ENCODE measurements around the gene CDC42EP2. TPM values are rescaled to one million over a fixed set of nuclear protein-coding genes. Genes with fewer than 3 reads are reported as not detected.

CDC42EP2 gene
- total RNA-seq, 2 donors from 2014 or later: 0.73 to 2.0 TPM

GRCh38 chr11:65352783-65353182 is 38.1 kb downstream of the CDC42EP2 start:
- H3K27me3 Mint-ChIP-seq: no peaks in the 10 kb centered on the region
- no peak for ATAC-seq (replicated peaks)
- H3K4me3 Mint-ChIP-seq: no peak overlapping the region
- no peak overlapping the region for H3K27ac Mint-ChIP-seq
- H3K4me1 Mint-ChIP-seq: peaks cover 8% of the 10 kb centered on the region
- peaks cover 55% of the 10 kb centered on the region for H3K36me3 Mint-ChIP-seq (ENCODE audit: low read depth)
- no peaks in the 10 kb centered on the region for H3K9me3 Mint-ChIP-seq

DNA sequence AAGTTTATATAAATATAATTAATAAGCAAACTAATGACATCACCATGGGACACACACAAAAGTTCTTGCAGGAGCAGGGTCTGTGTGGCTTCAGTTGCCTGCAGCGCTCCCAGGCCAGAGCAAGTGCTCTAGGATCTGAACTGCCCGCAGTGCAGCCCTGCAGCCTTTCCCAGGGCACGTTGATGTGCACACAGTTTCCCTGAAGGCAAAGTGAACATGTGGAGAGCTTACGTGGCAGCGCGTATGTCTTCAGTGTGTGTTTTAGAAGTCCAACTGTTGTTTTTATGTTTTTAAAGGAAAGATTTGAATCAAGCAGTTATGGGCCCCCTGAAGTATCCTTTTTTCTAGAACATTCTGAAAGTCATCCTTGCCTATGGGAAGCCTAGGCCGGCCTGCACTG is 38.7 kb downstream of the CDC42EP2 start:
- Mint-ChIP-seq H3K27me3 (no peaks in the 10 kb centered on the region), H3K36me3 (ENCODE audit: low read depth) (peaks cover 49% of the 10 kb centered on the region), H3K4me3 (peak overlapping the region; percentile 85), H3K4me1 (peaks cover 8% of the 10 kb centered on the region), H3K9me3 (no peaks in the 10 kb centered on the region), H3K27ac (no peak overlapping the region)
- ATAC-seq (replicated peaks): no peak

DNA sequence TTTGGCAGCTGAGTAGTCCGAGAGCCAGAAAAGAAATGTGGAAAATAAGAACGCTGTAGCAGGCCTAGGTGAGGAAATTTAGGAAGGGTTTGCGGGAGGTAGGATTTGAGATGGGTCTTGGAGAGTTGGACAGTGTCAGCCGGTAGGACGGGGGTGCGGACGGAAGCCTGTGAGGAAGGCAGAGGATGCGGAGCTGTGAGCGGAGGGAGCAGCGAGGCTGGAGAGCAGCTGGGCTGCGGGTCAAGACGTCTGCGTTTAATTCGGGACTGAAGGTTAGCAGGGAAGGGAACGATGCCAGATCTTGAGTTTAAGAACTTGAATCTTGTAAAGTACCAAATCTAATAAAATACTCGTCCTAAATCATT is 39.2 kb downstream of the CDC42EP2 start:
- Mint-ChIP-seq H3K36me3 (ENCODE audit: low read depth) (peaks cover 44% of the 10 kb centered on the region), H3K4me3 (peak overlapping the region; percentile 85), H3K27me3 (no peaks in the 10 kb centered on the region), H3K27ac (no peak overlapping the region), H3K9me3 (no peaks in the 10 kb centered on the region), H3K4me1 (peaks cover 8% of the 10 kb centered on the region)
- no peak for ATAC-seq (replicated peaks)

DNA sequence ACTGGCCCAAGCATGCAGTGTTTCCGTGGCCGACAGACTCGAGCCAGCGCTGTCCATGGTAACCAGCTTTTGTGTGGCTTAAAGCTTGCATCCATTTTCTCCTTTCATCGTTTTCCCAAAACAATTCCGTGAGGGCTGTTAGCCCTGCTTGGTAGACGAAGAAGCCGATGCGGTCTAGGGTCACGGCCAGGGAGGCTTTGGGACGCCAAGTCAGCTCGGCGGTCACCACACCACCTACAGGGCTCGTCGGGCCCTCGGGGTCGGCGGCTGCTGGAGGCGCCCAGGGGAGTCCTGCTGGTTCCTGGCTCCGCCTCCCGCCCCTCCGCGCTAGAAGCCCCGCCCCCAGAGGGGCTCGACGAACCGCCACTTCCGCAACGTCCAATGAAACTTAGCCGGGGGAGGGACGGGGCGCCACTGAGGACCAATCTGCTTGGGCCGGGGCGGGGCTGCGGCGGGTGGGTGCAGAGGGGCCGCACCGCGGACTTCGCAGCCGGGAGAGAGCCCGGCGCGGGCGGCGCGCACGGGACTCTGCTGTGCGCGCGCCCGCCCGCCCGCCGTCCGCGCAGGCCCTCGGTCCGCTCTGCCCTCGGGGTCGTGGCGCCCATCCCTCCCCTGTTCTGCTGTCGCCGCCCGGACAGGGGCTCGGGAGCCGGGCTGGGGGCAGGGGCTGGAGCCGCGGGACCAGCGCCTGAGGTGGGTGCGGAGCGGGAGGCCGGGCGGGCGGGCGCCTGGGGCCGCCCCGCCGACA is 39.8 kb downstream of the CDC42EP2 start, which contains the start of gene TIGD3:
TIGD3 (plus strand) TSS at position 487 of the 748 bp plus-strand sequence. CDS start 1,058 bp downstream, outside the sequence.
- peak; percentile 98 for ATAC-seq (replicated peaks)
- Mint-ChIP-seq H3K27me3 (no peaks in the 10 kb centered on the region), H3K27ac (peak within 1 kb of the TSS; percentile 78), H3K9me3 (no peaks in the 10 kb centered on the region), H3K36me3 (ENCODE audit: low read depth) (peaks cover 38% of the 10 kb centered on the region), H3K4me3 (peak within 1 kb of the TSS; percentile 85), H3K4me1 (peaks cover 8% of the 10 kb centered on the region)

DNA sequence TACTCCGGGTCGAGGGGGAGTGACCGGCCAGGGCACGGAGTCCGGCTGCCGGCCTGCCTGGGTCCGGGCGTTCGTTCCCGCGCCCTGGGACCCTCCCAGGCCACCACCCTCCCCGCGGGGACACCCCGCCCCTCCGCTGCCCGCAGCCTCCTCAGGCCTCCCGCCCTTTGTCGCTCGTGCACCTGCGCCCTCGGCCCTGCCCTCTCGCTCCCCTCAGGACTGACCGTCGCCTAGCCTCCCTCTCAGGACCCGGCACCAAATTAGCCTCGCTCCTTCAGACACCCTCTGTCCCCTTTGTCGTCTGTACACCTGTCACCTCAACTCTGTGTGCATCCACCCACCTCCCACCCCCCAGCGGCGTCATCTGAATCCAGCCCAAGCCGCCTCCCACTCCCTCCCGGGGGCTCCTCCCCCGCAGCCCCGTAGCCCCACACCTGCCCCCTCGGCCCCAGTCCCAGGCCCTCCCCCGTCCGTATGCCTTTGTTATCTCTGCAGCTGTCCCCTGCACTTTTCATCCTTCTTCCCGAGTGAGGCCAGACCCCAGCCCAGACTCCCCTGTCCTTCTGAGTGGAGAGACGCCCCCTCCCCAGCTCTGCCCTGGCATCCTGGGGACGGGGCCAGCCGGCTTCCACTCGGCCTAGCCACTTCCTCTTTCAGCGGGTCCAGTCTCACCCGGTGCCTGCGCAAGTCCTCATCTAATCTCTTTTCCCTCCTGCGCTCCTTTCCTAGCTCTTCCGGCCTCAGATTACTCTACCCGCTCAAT is 40.5 kb downstream of the CDC42EP2 start:
- no peaks in the 10 kb centered on the region for H3K27me3 Mint-ChIP-seq
- peaks cover 30% of the 10 kb centered on the region for H3K36me3 Mint-ChIP-seq (ENCODE audit: low read depth)
- H3K9me3 Mint-ChIP-seq: no peaks in the 10 kb centered on the region
- peak overlapping the region; percentile 78 for H3K27ac Mint-ChIP-seq
- H3K4me3 Mint-ChIP-seq: peak overlapping the region; percentile 85
- peak; percentile 25 for ATAC-seq (replicated peaks)
- peaks cover 12% of the 10 kb centered on the region for H3K4me1 Mint-ChIP-seq

- Mint-ChIP-seq H3K4me3 (peak overlapping the region; percentile 85), H3K27ac (peak overlapping the region; percentile 78), H3K27me3 (no peaks in the 10 kb centered on the region), H3K9me3 (no peaks in the 10 kb centered on the region), H3K36me3 (ENCODE audit: low read depth) (peaks cover 23% of the 10 kb centered on the region), H3K4me1 (peaks cover 12% of the 10 kb centered on the region)
- no peak for ATAC-seq (replicated peaks)
Observed at GRCh38 chr11:65355776-65356393, 41.2 kb downstream of the CDC42EP2 start.

DNA sequence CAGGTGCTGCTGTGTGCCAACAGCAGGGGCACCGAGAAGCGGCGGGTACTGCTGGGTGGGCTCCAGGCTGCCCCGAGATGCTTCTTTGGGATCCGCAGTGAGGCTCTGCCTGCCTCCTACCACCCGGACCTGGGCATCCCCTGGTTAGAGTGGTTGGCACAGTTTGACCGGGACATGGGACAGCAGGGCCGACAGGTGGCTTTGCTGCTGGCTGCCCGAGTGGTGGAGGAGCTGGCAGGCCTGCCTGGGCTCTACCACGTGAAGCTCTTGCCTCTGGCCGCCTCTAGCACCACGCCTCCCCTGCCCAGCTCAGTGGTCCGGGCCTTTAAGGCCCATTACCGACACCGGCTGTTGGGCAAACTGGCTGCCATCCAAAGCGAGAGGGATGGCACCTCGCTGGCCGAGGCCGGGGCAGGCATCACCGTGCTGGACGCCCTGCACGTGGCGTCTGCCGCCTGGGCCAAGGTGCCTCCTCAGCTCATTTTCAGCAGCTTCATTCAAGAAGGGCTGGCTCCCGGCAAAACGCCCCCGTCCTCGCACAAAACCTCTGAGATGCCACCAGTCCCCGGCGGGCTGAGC is 41.8 kb downstream of the CDC42EP2 start:
- Mint-ChIP-seq H3K4me1 (peaks cover 12% of the 10 kb centered on the region), H3K9me3 (no peaks in the 10 kb centered on the region), H3K27ac (no peak overlapping the region), H3K4me3 (peak overlapping the region; percentile 85), H3K36me3 (ENCODE audit: low read depth) (peaks cover 18% of the 10 kb centered on the region), H3K27me3 (no peaks in the 10 kb centered on the region)
- ATAC-seq (replicated peaks): no peak

DNA sequence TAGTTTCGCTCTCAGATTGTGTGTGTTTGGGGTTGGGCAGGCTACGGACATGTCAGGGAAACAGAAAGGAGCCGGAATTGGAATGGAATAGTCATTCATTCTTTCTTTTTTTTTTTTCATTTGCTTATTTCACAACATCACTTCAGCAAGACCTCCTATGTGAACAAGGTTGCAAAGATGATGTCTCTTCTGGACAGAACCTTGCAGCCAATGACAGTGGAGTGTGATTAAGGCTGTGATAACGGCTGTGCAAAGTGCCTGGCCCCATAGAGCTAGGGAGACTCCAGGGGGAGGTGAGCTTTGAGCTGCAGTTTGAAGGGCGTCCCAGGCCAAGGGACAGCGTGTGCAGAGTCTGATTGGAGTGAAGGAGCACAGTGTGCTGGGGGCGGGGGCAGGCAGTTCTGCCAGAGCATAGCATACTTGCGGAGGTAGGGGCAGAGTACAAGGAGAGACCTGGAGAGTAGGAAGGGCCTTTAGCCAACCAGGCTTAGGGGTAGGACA is 43.2 kb downstream of the CDC42EP2 start:
- H3K27me3 Mint-ChIP-seq: no peaks in the 10 kb centered on the region
- no peak overlapping the region for H3K27ac Mint-ChIP-seq
- H3K4me1 Mint-ChIP-seq: peaks cover 17% of the 10 kb centered on the region
- peaks cover 3% of the 10 kb centered on the region for H3K36me3 Mint-ChIP-seq (ENCODE audit: low read depth)
- H3K9me3 Mint-ChIP-seq: no peaks in the 10 kb centered on the region
- H3K4me3 Mint-ChIP-seq: no peak overlapping the region
- ATAC-seq (replicated peaks): no peak

- H3K27ac Mint-ChIP-seq: peak overlapping the region; percentile 55
- peak; percentile 70 for ATAC-seq (replicated peaks)
- no peaks in the 10 kb centered on the region for H3K27me3 Mint-ChIP-seq
- peaks cover 10% of the 10 kb centered on the region for H3K4me1 Mint-ChIP-seq
- H3K9me3 Mint-ChIP-seq: no peaks in the 10 kb centered on the region
- H3K36me3 Mint-ChIP-seq (ENCODE audit: low read depth): no peaks in the 10 kb centered on the region
- H3K4me3 Mint-ChIP-seq: no peak overlapping the region
Observed at GRCh38 chr11:65362320-65362931, 47.8 kb downstream of the CDC42EP2 start.

DNA sequence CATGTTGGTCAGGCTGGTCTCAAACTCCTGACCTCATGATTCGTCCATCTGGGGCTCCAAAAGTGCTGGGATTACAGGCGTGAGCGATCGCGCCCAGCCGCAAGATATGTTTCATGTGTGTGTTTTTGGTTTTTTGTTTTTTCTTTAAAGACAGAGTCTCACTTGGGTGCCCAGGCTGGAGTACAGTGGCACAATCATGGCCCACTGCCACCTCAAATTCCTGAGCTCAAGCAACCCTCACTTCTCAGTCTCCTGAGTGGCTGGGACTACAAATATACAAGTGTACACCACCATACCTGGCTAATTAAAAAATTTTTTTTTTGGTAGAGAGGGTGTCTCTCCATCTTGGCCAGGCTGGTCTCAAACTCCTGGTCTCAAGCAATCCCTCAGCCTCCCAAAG is 48.3 kb downstream of the CDC42EP2 start:
- Mint-ChIP-seq H3K27ac (no peak overlapping the region), H3K27me3 (no peaks in the 10 kb centered on the region), H3K4me1 (peaks cover 10% of the 10 kb centered on the region), H3K36me3 (ENCODE audit: low read depth) (no peaks in the 10 kb centered on the region), H3K9me3 (no peaks in the 10 kb centered on the region), H3K4me3 (no peak overlapping the region)
- no peak for ATAC-seq (replicated peaks)

DNA sequence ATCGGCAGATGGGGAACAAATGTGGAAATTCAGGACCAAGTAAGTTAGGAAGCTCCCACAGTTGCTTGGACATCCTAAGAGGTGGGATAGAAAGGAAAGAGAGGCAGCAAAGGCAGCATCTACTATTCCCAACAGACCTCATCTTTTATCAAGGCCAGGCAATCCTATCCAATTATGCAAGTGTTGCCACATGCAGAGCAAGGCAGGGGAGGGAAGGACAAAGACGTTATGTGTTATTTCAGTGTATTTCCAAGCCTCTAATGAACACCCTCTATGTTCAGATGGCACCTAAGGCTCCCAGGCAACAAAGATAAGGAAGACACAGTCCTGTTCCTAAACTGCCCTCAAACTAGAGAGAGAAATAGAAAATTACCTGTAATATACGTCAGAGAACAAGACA is 49.1 kb downstream of the CDC42EP2 start:
- Mint-ChIP-seq H3K27me3 (no peaks in the 10 kb centered on the region), H3K9me3 (no peaks in the 10 kb centered on the region), H3K27ac (no peak overlapping the region), H3K36me3 (ENCODE audit: low read depth) (no peaks in the 10 kb centered on the region), H3K4me3 (no peak overlapping the region), H3K4me1 (peaks cover 10% of the 10 kb centered on the region)
- ATAC-seq (replicated peaks): no peak

DNA sequence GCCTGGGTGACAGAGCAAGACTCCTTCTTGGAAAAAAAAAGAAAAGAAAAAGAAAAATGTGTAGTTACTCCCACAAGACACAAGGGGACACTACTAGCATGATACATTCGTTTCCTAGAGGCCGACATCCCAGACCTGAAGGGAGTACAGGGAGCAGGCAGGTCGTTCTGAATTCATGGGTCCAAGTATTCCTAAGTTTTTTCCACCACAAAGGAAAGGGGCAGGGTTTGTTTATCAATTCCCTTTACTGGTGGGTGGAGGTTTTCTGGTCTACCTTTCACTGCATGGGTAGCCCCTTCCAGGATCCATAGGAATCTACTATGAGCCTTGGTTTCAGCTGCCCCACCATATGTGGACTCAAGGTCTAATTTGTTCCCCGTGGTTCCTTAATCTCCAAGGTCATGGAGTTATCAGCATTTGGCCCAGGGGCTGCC is 51.7 kb downstream of the CDC42EP2 start:
- Mint-ChIP-seq H3K27me3 (no peaks in the 10 kb centered on the region), H3K27ac (no peak overlapping the region), H3K36me3 (ENCODE audit: low read depth) (no peaks in the 10 kb centered on the region), H3K9me3 (no peaks in the 10 kb centered on the region), H3K4me1 (peaks cover 5% of the 10 kb centered on the region), H3K4me3 (no peak overlapping the region)
- ATAC-seq (replicated peaks): peak; percentile 82

GRCh38 chr11:65370659-65371049 is 56.0 kb downstream of the CDC42EP2 start:
- no peaks in the 10 kb centered on the region for H3K4me1 Mint-ChIP-seq
- peak overlapping the region; percentile 56 for H3K27ac Mint-ChIP-seq
- no peaks in the 10 kb centered on the region for H3K36me3 Mint-ChIP-seq (ENCODE audit: low read depth)
- no peaks in the 10 kb centered on the region for H3K9me3 Mint-ChIP-seq
- H3K4me3 Mint-ChIP-seq: no peak overlapping the region
- H3K27me3 Mint-ChIP-seq: no peaks in the 10 kb centered on the region
- no peak for ATAC-seq (replicated peaks)

Measured in activated T-helper 17 cell treated with anti-CD3 and anti-CD28 coated beads, Interleukin-2, amount 50 U/mL, for 72 hours (primary cell).